ENCODE measurements around the gene TMOD3. TPM values are rescaled to one million over a fixed set of nuclear protein-coding genes. Genes with fewer than 3 reads are reported as not detected.

Gene TMOD3
- total and polyA plus RNA-seq, 2 of the 8 experiments (the other 6 are each of a cell fraction or from before 2014, with no cell fraction given) = 3.9 to 29.0 TPM

GRCh38 chr15:51952805-51953204 is 123.4 kb downstream of the TMOD3 start:
- H2AK5ac ChIP-seq (ENCODE audit: low read depth, low read length) = no peak overlapping the region
- no peak overlapping the region for H2BK20ac ChIP-seq (ENCODE audit: low read length)
- H3K79me1 ChIP-seq (ENCODE audit: low read depth, low read length) = no peaks in the 10 kb centered on the region
- no peaks in the 10 kb centered on the region for H3K79me2 ChIP-seq (ENCODE audit: control insufficient read depth in 1 of 2, insufficient read depth in 2 of 2, low read length in 2 of 2)
- no peak overlapping the region for H4K8ac ChIP-seq (ENCODE audit: extremely low read depth, insufficient read depth, low read length)
- no peak overlapping the region for H3K14ac ChIP-seq (ENCODE audit: insufficient read length)
- no peaks in the 10 kb centered on the region for H3K23me2 ChIP-seq (ENCODE audit: low read depth, low read length)
- DNase-seq (ENCODE audit: low read depth in 1 of 2, low spot score in 2 of 2) (no peak), FAIRE-seq (no peak)
- H3K36me3 ChIP-seq (ENCODE audit: control insufficient read depth in 2 of 4, insufficient read depth in 4 of 4, low read length in 3 of 4) = peaks cover 17 to 72% (median 52%) of the 10 kb centered on the region in 4 experiments
- H2BK15ac ChIP-seq (ENCODE audit: low read length) = no peak overlapping the region
- H3K4me3 ChIP-seq (ENCODE audit: extremely low read depth in 1 of 4, insufficient read depth in 2 of 4, low read depth in 3 of 4, low read length in 4 of 4) = no peak overlapping the region
- H2BK12ac ChIP-seq (ENCODE audit: low read depth, low read length) = no peak overlapping the region
- no peak overlapping the region for H4K91ac ChIP-seq (replicated peaks; ENCODE audit: insufficient read length, low read length)
- no peak overlapping the region for H3K23ac ChIP-seq (ENCODE audit: insufficient read length)
- no peaks in the 10 kb centered on the region for H3K4me1 ChIP-seq (replicated peaks in 1 of 4; ENCODE audit: control insufficient read depth in 3 of 4, insufficient read depth in 4 of 4, low read length in 3 of 4)
- H3K9me3 ChIP-seq (ENCODE audit: insufficient read depth in 2 of 2, low read depth in 1 of 2, low read length in 1 of 2) = no peaks in the 10 kb centered on the region
- no peak overlapping the region for H3K18ac ChIP-seq (ENCODE audit: extremely low read depth, low read length)
- H2BK120ac ChIP-seq (replicated peaks; ENCODE audit: low read depth, low read length) = no peak overlapping the region
- H3K9ac ChIP-seq (replicated peaks in 1 of 4; ENCODE audit: extremely low read depth in 1 of 4, low read depth in 3 of 4, low read length in 3 of 4) = no peak overlapping the region
- no peak overlapping the region for H2AFZ ChIP-seq (ENCODE audit: low read length)
- H3K4ac ChIP-seq (replicated peaks; ENCODE audit: insufficient read length, low read depth, low read length) = no peak overlapping the region
- no peaks in the 10 kb centered on the region for H3K27me3 ChIP-seq (replicated peaks in 1 of 4; ENCODE audit: control insufficient read depth in 3 of 4, extremely low read depth in 1 of 4, insufficient read depth in 3 of 4, low read length in 3 of 4)
- no peaks in the 10 kb centered on the region for H4K20me1 ChIP-seq (replicated peaks in 1 of 2; ENCODE audit: control insufficient read depth in 1 of 2, insufficient read depth in 2 of 2, low read length in 2 of 2)
- WGBS, 2 experiments (ENCODE audit: extremely low coverage in 1 of 2, insufficient coverage in 1 of 2, insufficient read length in 1 of 2, insufficient replicate concordance in 2 of 2, low coverage in 1 of 2, low lambda C conversion rate in 2 of 2, missing lambda C conversion rate in 1 of 2) = 88% methylated on average over 3 of the region's 3 CpGs; no CpG with 5 or more reads in 1 of the 2 experiments
- POLR2A ChIA-PET (ENCODE audit: partially characterized antibody) = no interaction called here
- H2BK5ac ChIP-seq (ENCODE audit: low read depth, low read length) = no peak overlapping the region
- H4K5ac ChIP-seq (ENCODE audit: insufficient read length, low read depth, low read length) = no peak overlapping the region
- CTCF ChIA-PET (ENCODE audit: partially characterized antibody) = no interaction called here
- no peak overlapping the region for H3K56ac ChIP-seq (replicated peaks; ENCODE audit: insufficient read length, low read depth, low read length)
- H3K4me2 ChIP-seq (ENCODE audit: insufficient read depth in 1 of 2, low read depth in 2 of 2, low read length in 2 of 2) = no peak overlapping the region
- TF ChIP-seq SP4 (IDR thresholded peaks at IDR 0.05; ENCODE audit: low read length) = no peak
- no peak for TF ChIP-seq YY1 (IDR thresholded peaks at IDR 0.05; ENCODE audit: low read depth, low read length)
- no peak for TF ChIP-seq SIX5 (IDR thresholded peaks at IDR 0.05; ENCODE audit: low read depth, low read length)
- no peak for TF ChIP-seq SRF (IDR thresholded peaks at IDR 0.05; ENCODE audit: low read depth, low read length)
- no peak for TF ChIP-seq ZNF274 (IDR thresholded peaks at IDR 0.05; ENCODE audit: borderline replicate concordance, extremely low read depth, low read length)
- no peak for TF ChIP-seq EGR1 (IDR thresholded peaks at IDR 0.05; ENCODE audit: borderline replicate concordance, low read depth, low read length)
- no peak for TF ChIP-seq JUND (IDR thresholded peaks at IDR 0.05; ENCODE audit: low read length)
- TF ChIP-seq POLR2A (IDR thresholded peaks at IDR 0.05; ENCODE audit: control extremely low read depth in 1 of 2, low read depth in 2 of 2, low read length in 2 of 2) = no peak
- no peak for TF ChIP-seq USF2 (IDR thresholded peaks at IDR 0.05; ENCODE audit: low read length)
- H3K27ac ChIP-seq (ENCODE audit: low read depth, low read length) = no peak overlapping the region
